ENCODE data around the gene CFAP251. TPM values are rescaled to one million over a fixed set of nuclear protein-coding genes. Genes with fewer than 3 reads are reported as not detected.

Gene CFAP251
- total and polyA plus RNA-seq, 2 of the 13 experiments (the other 11 are each of a cell fraction or from before 2014, with no cell fraction given): 0.30 to 0.42 TPM

- no peak for TF ChIP-seq HIC2 (CRISPR knock-in tag; IDR thresholded peaks at IDR 0.05; ENCODE audit: low read depth)
- TF ChIP-seq MYPOP (CRISPR knock-in tag; IDR thresholded peaks at IDR 0.05): no peak
- no peak for TF ChIP-seq ARID2 (CRISPR knock-in tag; IDR thresholded peaks at IDR 0.05; ENCODE audit: borderline replicate concordance)
- 0 out of 2 replicates have a peak, but pooled peaks have one; percentile 24 for TF ChIP-seq KDM6A (CRISPR knock-in tag; IDR thresholded peaks at IDR 0.05; ENCODE audit: low read depth)
- TF ChIP-seq ZFP91 (CRISPR knock-in tag; IDR thresholded peaks at IDR 0.05; ENCODE audit: borderline replicate concordance): peak; percentile 41; the same call in 1 of the 2 replicates
- TF ChIP-seq SALL2 (CRISPR knock-in tag; IDR thresholded peaks at IDR 0.05): no peak
- TF ChIP-seq ZNF576 (CRISPR knock-in tag; IDR thresholded peaks at IDR 0.05): no peak
- TF ChIP-seq REL (CRISPR knock-in tag; conservative IDR thresholded peaks at IDR 0.05): no peak
- TF ChIP-seq ISL2 (CRISPR knock-in tag; IDR thresholded peaks at IDR 0.05): no peak
- TF ChIP-seq CEBPZ (IDR thresholded peaks at IDR 0.05; ENCODE audit: low read length): no peak
- no peak for TF ChIP-seq KDM3A (CRISPR knock-in tag; IDR thresholded peaks at IDR 0.05; ENCODE audit: low read depth)
- no peak for TF ChIP-seq PHB2 (IDR thresholded peaks at IDR 0.05; ENCODE audit: partially characterized antibody)
- TF ChIP-seq ZXDC (CRISPR knock-in tag; IDR thresholded peaks at IDR 0.05): no peak
- no peak for TF ChIP-seq ZSCAN29 (CRISPR knock-in tag; conservative IDR thresholded peaks at IDR 0.05)
- TF ChIP-seq MEIS2 (CRISPR knock-in tag; IDR thresholded peaks at IDR 0.05): no peak
- no peak for TF ChIP-seq FOXM1 (CRISPR knock-in tag; IDR thresholded peaks at IDR 0.05)
- TF ChIP-seq RFX1 (IDR thresholded peaks at IDR 0.05): peak; percentile 25; the same call in 1 of the 2 replicates
- TF ChIP-seq PPARG (CRISPR knock-in tag; conservative IDR thresholded peaks at IDR 0.05): peak; percentile 70
Observed at GRCh38 chr12:122040579-122041386, 122.4 kb downstream of the CFAP251 start (continued).
